Measurements from ENCODE around the gene ZBTB25.

DNA sequence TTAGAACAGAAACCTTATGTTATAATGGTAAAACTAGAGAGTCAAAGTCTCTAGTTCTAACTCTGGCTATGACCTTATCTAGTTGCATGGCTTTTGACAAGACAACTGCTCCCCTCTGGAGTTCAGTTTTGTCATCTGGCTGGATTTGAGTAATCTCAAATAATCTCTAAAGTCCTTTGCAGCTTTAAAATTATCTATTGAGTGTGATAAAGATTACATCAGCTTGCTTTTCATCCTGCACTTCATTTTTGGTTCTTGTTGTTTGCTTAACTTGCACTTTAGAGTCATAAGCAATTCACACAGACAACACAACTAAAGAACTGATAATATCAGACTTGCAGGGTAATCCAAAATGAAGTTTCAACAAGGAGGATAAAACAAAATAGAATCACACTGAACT, 36.1 kb downstream of the ZBTB25 start:
- TF ChIP-seq CTCF (IDR thresholded peaks at IDR 0.05; ENCODE audit: low read depth, low read length) (no peak), MAX (IDR thresholded peaks at IDR 0.05; ENCODE audit: low read depth, low read length) (no peak), MYC (IDR thresholded peaks at IDR 0.05; ENCODE audit: low read depth, low read length) (no peak), POLR2A (IDR thresholded peaks at IDR 0.05; ENCODE audit: extremely low read depth, insufficient read length) (no peak)
